NCI-H345 (cell line): ENCODE data around the gene LAMA2.
"Not testable (repeated sequence)": the region's sequence is repeated elsewhere in the genome, so short reads cannot be mapped to it uniquely, and the experiment has no call there.

Experiments used
- DNase-seq: peaks from one replicate; lab custom pipeline; 2025; lab: John Stamatoyannopoulos, UW

The LAMA2 gene

GRCh38 chr6:129117355-129117754 is 234.4 kb downstream of the LAMA2 start:
- DNase-seq: no peak

- no peak for DNase-seq
Observed at GRCh38 chr6:129120856-129121638, 238.1 kb downstream of the LAMA2 start.

GRCh38 chr6:129124347-129124746 is 241.4 kb downstream of the LAMA2 start:
- no peak for DNase-seq

- DNase-seq: no peak
Observed at GRCh38 chr6:129130106-129130505, 247.2 kb downstream of the LAMA2 start.

- DNase-seq: no peak
Observed at GRCh38 chr6:129130959-129131681, 248.2 kb downstream of the LAMA2 start.

- no peak for DNase-seq
Observed at GRCh38 chr6:129133770-129134192, 250.8 kb downstream of the LAMA2 start.

- no peak for DNase-seq
Observed at GRCh38 chr6:129134535-129134934, 251.6 kb downstream of the LAMA2 start.

GRCh38 chr6:129135451-129135850 is 252.5 kb downstream of the LAMA2 start:
- no peak for DNase-seq

GRCh38 chr6:129136751-129137150 is 253.8 kb downstream of the LAMA2 start:
- DNase-seq: no peak

- no peak for DNase-seq
Observed at GRCh38 chr6:129138739-129139405, 255.9 kb downstream of the LAMA2 start.

GRCh38 chr6:129140526-129140925 is 257.6 kb downstream of the LAMA2 start:
- no peak for DNase-seq

- DNase-seq: no peak
Observed at GRCh38 chr6:129141499-129141898, 258.6 kb downstream of the LAMA2 start.

GRCh38 chr6:129146902-129147301 is 264.0 kb downstream of the LAMA2 start:
- DNase-seq: no peak

- no peak for DNase-seq
Observed at GRCh38 chr6:129150507-129150906, 267.6 kb downstream of the LAMA2 start.

- DNase-seq: no peak
Observed at GRCh38 chr6:129153257-129153656, 270.3 kb downstream of the LAMA2 start.

GRCh38 chr6:129159242-129159641 is 276.3 kb downstream of the LAMA2 start:
- not testable (repeated sequence) for DNase-seq

- no peak for DNase-seq
Observed at GRCh38 chr6:129162605-129163004, 279.7 kb downstream of the LAMA2 start.

GRCh38 chr6:129163551-129163950 is 280.6 kb downstream of the LAMA2 start:
- DNase-seq: no peak

GRCh38 chr6:129164032-129164431 is 281.1 kb downstream of the LAMA2 start:
- no peak for DNase-seq

GRCh38 chr6:129172279-129172995 is 289.5 kb downstream of the LAMA2 start:
- not testable (repeated sequence) for DNase-seq

GRCh38 chr6:129175066-129175465 is 292.1 kb downstream of the LAMA2 start:
- DNase-seq: no peak

- DNase-seq: no peak
Observed at GRCh38 chr6:129177801-129178200, 294.9 kb downstream of the LAMA2 start.
